ENCODE results near the gene ZFYVE21.

DNA sequence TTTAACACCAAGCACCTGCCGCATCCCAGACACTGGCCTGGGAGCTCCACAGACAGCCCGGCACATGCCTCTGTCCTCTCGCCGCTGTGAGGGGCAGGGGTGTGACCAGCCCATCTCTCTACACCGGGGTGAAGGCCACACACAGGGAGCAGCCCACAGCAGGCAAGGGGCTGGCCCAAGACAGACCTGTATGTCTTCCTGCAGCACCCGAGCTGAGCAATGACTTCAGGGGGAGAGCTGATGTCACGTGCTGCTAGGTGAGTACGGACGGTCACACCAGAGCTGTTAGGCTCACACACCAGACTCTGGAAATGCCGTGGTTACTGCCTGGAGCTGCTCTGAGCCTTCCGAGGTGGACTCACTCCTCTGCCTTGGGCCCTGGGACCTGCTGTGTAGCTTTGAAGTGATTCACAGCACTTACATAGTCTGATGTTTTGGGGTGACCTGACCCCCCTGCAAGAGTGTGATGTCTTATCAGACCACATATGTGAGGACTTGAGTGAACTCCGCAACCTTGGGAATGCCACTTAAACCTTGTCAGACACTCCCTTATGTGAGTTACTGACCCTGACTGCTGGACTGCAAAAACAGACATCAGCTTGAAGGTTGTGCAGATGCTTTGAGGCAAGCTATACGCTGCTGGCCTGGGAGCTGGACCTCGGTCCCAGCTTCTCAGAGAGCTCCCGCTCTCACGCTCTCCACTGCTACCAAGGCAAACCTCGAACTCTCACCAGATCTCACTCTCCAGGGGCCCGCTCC lies 2.1 kb upstream of the ZFYVE21 start:
- TF ChIP-seq EP300 (IDR thresholded peaks at IDR 0.05) (no peak), CTCF (IDR thresholded peaks at IDR 0.05) (no peak), POLR2AphosphoS5 (IDR thresholded peaks at IDR 0.05) (no peak), POLR2A (IDR thresholded peaks at IDR 0.05; ENCODE audit: low read depth) (no peak)
